GM23338 (cell line): ENCODE results near the gene POP7. TPM values are rescaled to one million over a fixed set of nuclear protein-coding genes. Genes with fewer than 3 reads are reported as not detected.

ENCODE experiments used
- ATAC-seq: fragments of 200-7000 bp; cut with Tn5 transposase; 3 replicates; pipeline ENCODE4 v1.9.1; 2020
- DNase-seq: peaks from one replicate; pipeline ENCODE4 v3.0.0-alpha.2; 2015; ENCODE audit warnings: low spot score
- H2AFZ ChIP-seq: fragments of 200-600 bp; sonication (generic); 2 replicates; pipeline ENCODE4 v1.8.0; 2016; ENCODE audit warnings: antibody characterized with exemption, mild to moderate bottlenecking, moderate library complexity
- H3F3A ChIP-seq: fragments of 200-600 bp; sonication (generic); replicated peaks from 2 replicates; pipeline ENCODE4 v1.8.0; 2017; ENCODE audit warnings: antibody characterized with exemption, mixed run types, low read depth
- H3K27ac ChIP-seq: fragments of 200-600 bp; sonication (generic); 2 replicates; pipeline ENCODE4 v1.6.1; 2016; ENCODE audit warnings: low read depth
- H3K27me3 ChIP-seq: fragments of 200-600 bp; sonication (generic); 2 replicates; pipeline ENCODE4 v1.8.0; 2016; ENCODE audit warnings: mild to moderate bottlenecking, mixed run types, moderate library complexity; ENCODE audit not compliant: insufficient read depth
- H3K36me3 ChIP-seq: fragments of 200-600 bp; sonication (generic); 2 replicates; pipeline ENCODE4 v1.8.0; 2016; ENCODE audit warnings: mild to moderate bottlenecking; ENCODE audit not compliant: insufficient read depth
- H3K4me1 ChIP-seq: fragments of 200-600 bp; sonication (generic); 2 replicates; pipeline ENCODE4 v1.8.0; 2016; ENCODE audit warnings: mild to moderate bottlenecking, moderate library complexity; ENCODE audit not compliant: insufficient read depth
- H3K4me2 ChIP-seq: fragments of 200-600 bp; sonication (generic); 2 replicates; pipeline ENCODE4 v1.7.1; 2017; ENCODE audit warnings: mixed run types
- H3K4me3 ChIP-seq: fragments of 200-600 bp; sonication (generic); 2 replicates; pipeline ENCODE4 v1.6.1; 2016; ENCODE audit warnings: mixed run types
- H3K79me2 ChIP-seq: fragments of 200-600 bp; sonication (generic); replicated peaks from 2 replicates; pipeline ENCODE4 v1.8.0; 2017; ENCODE audit warnings: mild to moderate bottlenecking; ENCODE audit not compliant: insufficient read depth
- H3K9me2 ChIP-seq: fragments of 200-600 bp; sonication (generic); 2 replicates; pipeline ENCODE4 v1.8.0; 2017; ENCODE audit not compliant: insufficient read depth
- H4K20me1 ChIP-seq: fragments of 200-600 bp; sonication (generic); replicated peaks from 2 replicates; pipeline ENCODE4 v1.8.0; 2017; ENCODE audit warnings: mild to moderate bottlenecking; ENCODE audit not compliant: insufficient read depth
- H3K27ac Mint-ChIP-seq: 2 replicates; pipeline ENCODE4 v1.8.0; 2020; ENCODE audit warnings: inconsistent platforms, mild to moderate bottlenecking, moderate library complexity, mixed read lengths
- H3K27me3 Mint-ChIP-seq: 3 replicates; pipeline ENCODE4 v1.8.0; 2022; ENCODE audit warnings: low read depth, mild to moderate bottlenecking, moderate library complexity, mixed read lengths, inconsistent platforms; ENCODE audit not compliant: insufficient read depth, poor library complexity
- H3K36me3 Mint-ChIP-seq: 3 replicates; pipeline ENCODE4 v1.8.0; 2021; ENCODE audit warnings: low read depth, mild to moderate bottlenecking, inconsistent platforms, moderate library complexity, mixed read lengths
- H3K4me1 Mint-ChIP-seq: 3 replicates; pipeline ENCODE4 v1.8.0; 2020; ENCODE audit warnings: mild to moderate bottlenecking, inconsistent platforms, mixed read lengths
- H3K4me3 Mint-ChIP-seq: 3 replicates; pipeline ENCODE4 v1.8.0; 2021; ENCODE audit warnings: moderate library complexity, mild to moderate bottlenecking, inconsistent platforms, mixed read lengths
- H3K9me3 Mint-ChIP-seq: 3 replicates; pipeline ENCODE4 v1.8.0; 2020; ENCODE audit warnings: moderate library complexity, mild to moderate bottlenecking, inconsistent platforms, mixed read lengths
- CREB1 ChIP-seq: fragments of 250-450 bp; sonication (Bioruptor Pico); IDR thresholded peaks from 2 replicates; pipeline ENCODE4 v1.5.0; 2020; ENCODE audit warnings: low read depth, mild to moderate bottlenecking, moderate library complexity
- CTCF ChIP-seq, 2 experiments: fragments of 200-600 bp in 1 of 2; sonication (generic) in 1 of 2; conservative IDR thresholded peaks; 2 replicates each; pipeline versions ENCODE4 v1.5.1 to v1.6.1; 2016 to 2017; ENCODE audit warnings: antibody characterized with exemption in 2 of 2, low read depth in 2 of 2, mild to moderate bottlenecking in 2 of 2, moderate library complexity in 1 of 2
- ETS1 ChIP-seq: IDR thresholded peaks from 2 replicates; pipeline ENCODE4 v1.6.1; 2016; ENCODE audit warnings: antibody characterized with exemption
- EZH2phosphoT487 ChIP-seq: fragments of 200-600 bp; sonication (generic); IDR thresholded peaks from one replicate; pipeline ENCODE4 v1.8.1; 2018; ENCODE audit warnings: antibody characterized with exemption; ENCODE audit not compliant: unreplicated experiment
- JUNB ChIP-seq: IDR thresholded peaks from one replicate; pipeline ENCODE4 v1.6.1; 2016; ENCODE audit warnings: antibody characterized with exemption; ENCODE audit not compliant: unreplicated experiment
- NANOG ChIP-seq: IDR thresholded peaks from 2 replicates; pipeline ENCODE4 v1.6.1; 2016; ENCODE audit warnings: antibody characterized with exemption, borderline replicate concordance
- POLR2AphosphoS5 ChIP-seq: IDR thresholded peaks from 2 replicates; pipeline ENCODE4 v1.6.1; 2016; ENCODE audit warnings: antibody characterized with exemption, low read depth
- REST ChIP-seq: IDR thresholded peaks from one replicate; pipeline ENCODE4 v1.6.1; 2018; ENCODE audit warnings: antibody characterized with exemption; ENCODE audit not compliant: unreplicated experiment
- ZNF114 ChIP-seq: fragments of 250-450 bp; sonication (Bioruptor Pico); IDR thresholded peaks from 2 replicates; pipeline ENCODE4 v1.5.0; 2020; ENCODE audit warnings: mild to moderate bottlenecking, moderate library complexity
- ZNF331 ChIP-seq: fragments of 250-450 bp; sonication (Bioruptor Pico); IDR thresholded peaks from 2 replicates; pipeline ENCODE4 v1.5.0; 2020; ENCODE audit warnings: low read depth, mild to moderate bottlenecking, moderate library complexity
- polyA plus RNA-seq: library from polyadenylated mRNA; unstranded; fragments of >200 nt; fragmentation: Nextera tagmentation; extraction: Ambion mirVana; gene quantifications from 2 replicates; pipeline ENCODE4 v1.2.1, GENCODE V29; 2016
- total RNA-seq: library from RNA; depleted of rRNA; stranded (reverse); fragments of >200 nt; shearing (Covaris generic); gene quantifications from 2 replicates; pipeline ENCODE4 v1.2.3, GENCODE V29; 2014

POP7 gene
- total and polyA plus RNA-seq, 2 experiments from 2014 or later: 110 to 216 TPM

GRCh38 chr7:100693312-100694097 is 12.4 kb upstream of the POP7 start (continued):
- TF ChIP-seq POLR2AphosphoS5: no peak; the same call in 1 of the 2 replicates
- no peak for TF ChIP-seq ETS1
- no peak for TF ChIP-seq ZNF331 (CRISPR knock-in tag)
- TF ChIP-seq REST: no peak
- TF ChIP-seq ZNF114 (CRISPR knock-in tag): no peak
- TF ChIP-seq EZH2phosphoT487: no peak
- no peak for TF ChIP-seq NANOG
- no peak for TF ChIP-seq JUNB

- DNase-seq: peak; percentile 77
- peaks cover 22% of the 10 kb centered on the region for H3K4me1 ChIP-seq
- H4K20me1 ChIP-seq: peaks cover 30% of the 10 kb centered on the region
- peak; percentile 3; the same call in 2 of the 3 replicates for ATAC-seq
- no peaks in the 10 kb centered on the region for H3K27me3 ChIP-seq
- H3F3A ChIP-seq: peaks cover 23% of the 10 kb centered on the region
- peaks cover 21% of the 10 kb centered on the region for H3K27me3 Mint-ChIP-seq
- H3K4me1 Mint-ChIP-seq: peaks cover 36% of the 10 kb centered on the region
- peaks cover 23% of the 10 kb centered on the region for H3K36me3 Mint-ChIP-seq
- H3K4me3 Mint-ChIP-seq: peak within 1 kb of the TSS; percentile 96
- peaks cover 8% of the 10 kb centered on the region; the same call in 2 of the 3 replicates for H3K9me3 Mint-ChIP-seq
- peak within 1 kb of the TSS; percentile 96 for H3K4me3 ChIP-seq
- H3K27ac ChIP-seq: peak within 1 kb of the TSS; percentile 92
- H3K27ac Mint-ChIP-seq: peak within 1 kb of the TSS; percentile 97
- H3K9me2 ChIP-seq: no peaks in the 10 kb centered on the region
- H3K79me2 ChIP-seq: peaks cover 52% of the 10 kb centered on the region
- TF ChIP-seq CREB1 (CRISPR knock-in tag): peak; percentile 10; the same call in 1 of the 2 replicates
- TF ChIP-seq REST: no peak
- TF ChIP-seq CTCF (conservative IDR thresholded peaks at IDR 0.05; ENCODE audit: low read depth in 2 of 2): no peak
- peak within 1 kb of the TSS; percentile 98 for H3K4me2 ChIP-seq
- H3K36me3 ChIP-seq: peaks cover 4% of the 10 kb centered on the region; the same call in 1 of the 2 replicates
- H2AFZ ChIP-seq: no peak within 1 kb of the TSS
Measured at GRCh38 chr7:100694098-100694745, 11.7 kb upstream of the POP7 start, which contains the start of gene GIGYF1. Gene GIGYF1, minus strand, starts transcription at chr7:100694250. Its CDS starts 6,012 bp downstream, at chr7:100688238.
